K562 (cell line): ENCODE measurements around the gene YARS1. TPM values are rescaled to one million over a fixed set of nuclear protein-coding genes. Genes with fewer than 3 reads are reported as not detected.
A peak's percentile ranks its signal among the peaks of the same experiment; 100 is the strongest.

Experiments used
- ARID2 ChIP-seq: fragments of 450-650 bp; IDR thresholded peaks from 2 replicates; pipeline ENCODE4 v1.6.1; 2017; ENCODE audit warnings: antibody characterized with exemption, mild to moderate bottlenecking
- ATF1 ChIP-seq, 2 experiments: fragments of 450-650 bp in 1 of 2; IDR thresholded peaks; 2 replicates each; pipeline ENCODE4 v1.6.1; 2016; ENCODE audit warnings: missing compliant biosample characterization in 1 of 2, missing genetic modification characterization in 1 of 2
- BMI1 ChIP-seq: fragments of 150-350 bp; IDR thresholded peaks from 2 replicates; pipeline ENCODE4 v1.6.1; 2014; ENCODE audit warnings: low read length
- CBX5 ChIP-seq: IDR thresholded peaks from 2 replicates; pipeline ENCODE4 v1.6.1; 2014; ENCODE audit warnings: low read depth, borderline replicate concordance
- CEBPG ChIP-seq, 3 experiments: fragments of 200-800 bp in 1 of 3; sonication (Bioruptor generic) in 1 of 3; sonication (generic) in 1 of 3; formaldehyde crosslinking in 1 of 3; IDR thresholded peaks in 2 of 3; conservative IDR thresholded peaks in 1 of 3; 2 replicates each; pipeline versions ENCODE4 v1.6.1 to v1.8.0; 2016 to 2022; ENCODE audit warnings: missing compliant biosample characterization in 2 of 3, missing genetic modification characterization in 2 of 3, mild to moderate bottlenecking in 1 of 3, missing genetic modification reagents in 1 of 3
- DNMT1 ChIP-seq: fragments of 450-650 bp; IDR thresholded peaks from 2 replicates; pipeline ENCODE4 v1.6.1; 2016; ENCODE audit warnings: antibody characterized with exemption, mild to moderate bottlenecking
- EWSR1 ChIP-seq: fragments of 450-650 bp; IDR thresholded peaks from 2 replicates; pipeline ENCODE4 v1.6.1; 2018; ENCODE audit warnings: borderline replicate concordance, mild to moderate bottlenecking, low read depth, moderate library complexity; ENCODE audit not compliant: partially characterized antibody
- FIP1L1 ChIP-seq: fragments of 200-400 bp; formaldehyde crosslinking; IDR thresholded peaks from 2 replicates; pipeline ENCODE4 v1.6.1; 2018; ENCODE audit warnings: mild to moderate bottlenecking, low read depth, low read length; ENCODE audit not compliant: poor library complexity, severe bottlenecking
- FOS ChIP-seq: IDR thresholded peaks from 3 replicates; pipeline ENCODE4 v1.6.1; 2011; ENCODE audit not compliant: insufficient read length; ENCODE audit errors: extremely low read depth
- FOSL1 ChIP-seq: fragments of 200-800 bp; sonication (Bioruptor generic); conservative IDR thresholded peaks from 2 replicates; pipeline ENCODE4 v1.6.1; 2016; ENCODE audit warnings: missing genetic modification characterization, missing compliant biosample characterization
- FOXJ3 ChIP-seq: sonication (generic); formaldehyde crosslinking; IDR thresholded peaks from 2 replicates; pipeline ENCODE4 v1.4.0; 2020; ENCODE audit warnings: mild to moderate bottlenecking, missing genetic modification reagents
- HNRNPUL1 ChIP-seq: fragments of 200-400 bp; formaldehyde crosslinking; IDR thresholded peaks from 2 replicates; pipeline ENCODE4 v1.6.1; 2017; ENCODE audit warnings: low read length
- KLF16 ChIP-seq: IDR thresholded peaks from 2 replicates; pipeline ENCODE4 v1.6.1; 2016; ENCODE audit warnings: antibody characterized with exemption
- MAZ ChIP-seq, 2 experiments: fragments of 450-650 bp in 1 of 2; sonication (generic) in 1 of 2; formaldehyde crosslinking; IDR thresholded peaks in 1 of 2; conservative IDR thresholded peaks in 1 of 2; 2 replicates each; pipeline versions ENCODE4 v1.4.0 to v1.5.0; 2020; ENCODE audit warnings: mild to moderate bottlenecking in 1 of 2, missing genetic modification reagents in 1 of 2
- MEF2D ChIP-seq: conservative IDR thresholded peaks from 2 replicates; pipeline ENCODE4 v1.6.1; 2016; ENCODE audit warnings: low read depth, missing genetic modification characterization, missing compliant biosample characterization
- NBN ChIP-seq: fragments of 450-650 bp; IDR thresholded peaks from 2 replicates; pipeline ENCODE4 v1.6.1; 2016; ENCODE audit warnings: low read depth, mild to moderate bottlenecking
- RNF2 ChIP-seq: sonication (generic); IDR thresholded peaks from 2 replicates; pipeline ENCODE4 v1.6.1; 2016
- SIN3B ChIP-seq: fragments of 450-650 bp; IDR thresholded peaks from 2 replicates; pipeline ENCODE4 v1.6.1; 2017; ENCODE audit warnings: low read depth, mild to moderate bottlenecking, moderate library complexity
- SMARCB1 ChIP-seq: IDR thresholded peaks from 2 replicates; pipeline ENCODE4 v1.6.1; 2011; ENCODE audit warnings: improper control_type of control experiment, low read depth; ENCODE audit not compliant: insufficient read length
- STAG1 ChIP-seq: sonication (generic); formaldehyde crosslinking; IDR thresholded peaks from 2 replicates; pipeline ENCODE4 v1.5.0; 2020; ENCODE audit warnings: missing genetic modification reagents, borderline replicate concordance
- ZC3H8 ChIP-seq: fragments of 450-650 bp; IDR thresholded peaks from 2 replicates; pipeline ENCODE4 v1.6.1; 2017
- ZEB2 ChIP-seq: fragments of 450-650 bp; IDR thresholded peaks from 2 replicates; pipeline ENCODE4 v1.6.1; 2016
- ZNF224 ChIP-seq: sonication (generic); formaldehyde crosslinking; IDR thresholded peaks from 2 replicates; pipeline ENCODE4 v1.8.0; 2022; ENCODE audit warnings: mild to moderate bottlenecking, missing genetic modification reagents
- ZNF24 ChIP-seq: fragments of 450-650 bp; IDR thresholded peaks from 2 replicates; pipeline ENCODE4 v1.6.1; 2016
- ZNF408 ChIP-seq: fragments of 250-450 bp; sonication (Bioruptor Pico); IDR thresholded peaks from 2 replicates; pipeline ENCODE4 v1.4.0; 2020; ENCODE audit warnings: low read depth, mild to moderate bottlenecking, moderate library complexity
- ZNF699 ChIP-seq: fragments of 250-450 bp; sonication (Bioruptor Pico); IDR thresholded peaks from 2 replicates; pipeline ENCODE4 v1.8.0; 2021; ENCODE audit warnings: mild to moderate bottlenecking, moderate library complexity; ENCODE audit not compliant: insufficient replicate concordance
- polyA plus RNA-seq, 8 experiments: library from polyadenylated mRNA; depleted of rRNA in 4 of 8; stranded (reverse) in 5 of 8; unstranded in 3 of 8; fragments of >200 nt; fragmentation: Nextera tagmentation in 2 of 8; fragmentation: Illumina TruSeq in 1 of 8; extraction: Ambion mirVana in 2 of 8; extraction: Trizol in 1 of 8; gene quantifications; 2 replicates each; pipeline versions ENCODE4 v1.2.1 to v1.2.3, GENCODE V29; 2011 to 2014; ENCODE audit warnings: inconsistent platforms in 1 of 8, missing spikeins in 1 of 8
- total RNA-seq, 7 experiments: library from RNA; depleted of rRNA in 6 of 7; stranded (reverse); fragments of >200 nt in 6 of 7; fragmentation: Illumina TruSeq in 2 of 7; extraction: Trizol in 2 of 7; gene quantifications; 2 replicates each; pipeline versions ENCODE4 v1.2.1 to v1.2.3, GENCODE V29; 2011 to 2021; ENCODE audit warnings: low replicate concordance in 1 of 7
- TF ChIP-seq, protein P1 (sequence below): fragments of 200-800 bp; sonication (Bioruptor generic); IDR thresholded peaks from 2 replicates; pipeline ENCODE4 v1.6.1; 2017; ENCODE audit warnings: missing genetic modification characterization, missing compliant biosample characterization
- TF ChIP-seq, protein P2 (sequence below): sonication (generic); formaldehyde crosslinking; IDR thresholded peaks from 2 replicates; pipeline ENCODE4 v1.8.0; 2022; ENCODE audit warnings: mild to moderate bottlenecking, low read depth, missing genetic modification reagents

Gene YARS1
- total and polyA plus RNA-seq, 9 of the 15 experiments (the other 6 are each of a cell fraction or from before 2014, with no cell fraction given) = 66.2 to 336 (median 201) TPM

DNA sequence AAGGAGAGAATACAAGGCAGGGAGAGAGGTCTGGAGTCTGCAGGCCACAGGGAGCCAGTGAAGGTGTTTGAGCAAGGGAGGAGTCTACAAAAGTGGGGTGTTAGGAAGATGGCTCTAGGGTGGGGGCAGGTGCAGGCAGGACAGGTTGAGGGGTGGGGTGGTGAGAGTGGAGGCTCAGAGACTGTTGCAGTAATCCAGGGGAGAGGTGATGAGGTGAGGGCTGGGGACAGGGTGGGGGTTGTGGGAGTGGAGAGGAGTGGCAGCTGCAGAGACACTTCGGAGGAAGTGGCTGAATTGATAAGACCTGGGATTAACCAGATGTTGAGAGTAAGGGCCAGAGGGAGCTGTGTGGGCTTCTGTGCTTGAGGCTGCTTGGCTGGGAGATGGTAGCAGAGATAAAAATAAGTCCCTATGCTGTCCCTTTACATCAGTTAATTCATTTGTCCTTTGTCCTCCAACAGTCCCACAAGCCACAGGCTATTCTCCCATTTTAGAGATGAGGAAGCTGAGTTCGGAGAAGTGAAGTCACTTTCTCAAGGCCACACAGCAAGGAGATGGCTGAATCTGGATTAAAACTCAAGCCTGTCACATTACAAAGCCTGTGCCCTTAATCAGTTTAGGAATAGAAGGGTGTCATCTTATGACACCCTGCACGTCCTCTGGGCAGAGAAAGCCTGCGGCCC, 59.8 kb downstream of the YARS1 start (continued):
- TF ChIP-seq FOS = no peak
- TF ChIP-seq, protein P1, sequence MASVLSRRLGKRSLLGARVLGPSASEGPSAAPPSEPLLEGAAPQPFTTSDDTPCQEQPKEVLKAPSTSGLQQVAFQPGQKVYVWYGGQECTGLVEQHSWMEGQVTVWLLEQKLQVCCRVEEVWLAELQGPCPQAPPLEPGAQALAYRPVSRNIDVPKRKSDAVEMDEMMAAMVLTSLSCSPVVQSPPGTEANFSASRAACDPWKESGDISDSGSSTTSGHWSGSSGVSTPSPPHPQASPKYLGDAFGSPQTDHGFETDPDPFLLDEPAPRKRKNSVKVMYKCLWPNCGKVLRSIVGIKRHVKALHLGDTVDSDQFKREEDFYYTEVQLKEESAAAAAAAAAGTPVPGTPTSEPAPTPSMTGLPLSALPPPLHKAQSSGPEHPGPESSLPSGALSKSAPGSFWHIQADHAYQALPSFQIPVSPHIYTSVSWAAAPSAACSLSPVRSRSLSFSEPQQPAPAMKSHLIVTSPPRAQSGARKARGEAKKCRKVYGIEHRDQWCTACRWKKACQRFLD (CRISPR knock-in tag) = peak; percentile 93
- no peak for TF ChIP-seq CBX5
- no peak for TF ChIP-seq CEBPG (CRISPR knock-in tag; IDR thresholded peaks at IDR 0.05)
- no peak for TF ChIP-seq CEBPG (tag; conservative IDR thresholded peaks at IDR 0.05 in 1 of 2, IDR thresholded peaks at IDR 0.05 in 1 of 2)
- no peak for TF ChIP-seq FIP1L1
- no peak for TF ChIP-seq FOXJ3 (CRISPR knock-in tag)
- TF ChIP-seq MEF2D (tag) = no peak
- TF ChIP-seq ZC3H8 = no peak
- TF ChIP-seq ZNF408 (CRISPR knock-in tag) = no peak
- TF ChIP-seq KLF16 = peak; percentile 98
- peak; percentile 70 to 95 for TF ChIP-seq MAZ (CRISPR knock-in tag; conservative IDR thresholded peaks at IDR 0.05 in 1 of 2, IDR thresholded peaks at IDR 0.05 in 1 of 2)
- TF ChIP-seq ARID2 = no peak; the same call in 1 of the 2 replicates
- TF ChIP-seq HNRNPUL1 = no peak
- no peak for TF ChIP-seq SIN3B
- peak; percentile 88 for TF ChIP-seq ZEB2
- TF ChIP-seq, protein P2, sequence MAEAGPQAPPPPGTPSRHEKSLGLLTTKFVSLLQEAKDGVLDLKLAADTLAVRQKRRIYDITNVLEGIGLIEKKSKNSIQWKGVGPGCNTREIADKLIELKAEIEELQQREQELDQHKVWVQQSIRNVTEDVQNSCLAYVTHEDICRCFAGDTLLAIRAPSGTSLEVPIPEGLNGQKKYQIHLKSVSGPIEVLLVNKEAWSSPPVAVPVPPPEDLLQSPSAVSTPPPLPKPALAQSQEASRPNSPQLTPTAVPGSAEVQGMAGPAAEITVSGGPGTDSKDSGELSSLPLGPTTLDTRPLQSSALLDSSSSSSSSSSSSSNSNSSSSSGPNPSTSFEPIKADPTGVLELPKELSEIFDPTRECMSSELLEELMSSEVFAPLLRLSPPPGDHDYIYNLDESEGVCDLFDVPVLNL (CRISPR knock-in tag) = 0 out of 2 replicates have a peak, but pooled peaks have one; percentile 12
- no peak for TF ChIP-seq SMARCB1
- no peak for TF ChIP-seq BMI1
- TF ChIP-seq ATF1 (CRISPR knock-in tag; IDR thresholded peaks at IDR 0.05) = no peak
- TF ChIP-seq ATF1 (tag; IDR thresholded peaks at IDR 0.05) = peak; percentile 64; the same call in 1 of the 2 replicates
- no peak for TF ChIP-seq STAG1 (CRISPR knock-in tag)
- TF ChIP-seq ZNF224 = no peak
- no peak for TF ChIP-seq DNMT1
- TF ChIP-seq ZNF699 (CRISPR knock-in tag) = no peak
- TF ChIP-seq ZNF24 = peak; percentile 75; the same call in 1 of the 2 replicates
- peak; percentile 80; the same call in 1 of the 2 replicates for TF ChIP-seq RNF2
- TF ChIP-seq NBN = peak; percentile 92
- peak; percentile 47; the same call in 1 of the 2 replicates for TF ChIP-seq FOSL1
- no peak for TF ChIP-seq EWSR1
